ENCODE results near the gene SLC37A3. TPM values are rescaled to one million over a fixed set of nuclear protein-coding genes. Genes with fewer than 3 reads are reported as not detected.
"Not testable (repeated sequence)": the region's sequence is repeated elsewhere in the genome, so short reads cannot be mapped to it uniquely, and the experiment has no call there.

Gene SLC37A3
- total RNA-seq, 1 donor from 2014 or later = 76.7 TPM

- Mint-ChIP-seq H3K4me3 (ENCODE audit: unreplicated experiment) (no peak overlapping the region), H3K36me3 (ENCODE audit: low read depth, unreplicated experiment) (peaks cover 4% of the 10 kb centered on the region)
- no peak for DNase-seq (ENCODE audit: low spot score)
These were observed 27.4 kb upstream of the SLC37A3 start for GRCh38 chr7:140425718-140426117.

GRCh38 chr7:140423501-140423900 is 25.2 kb upstream of the SLC37A3 start:
- Mint-ChIP-seq H3K27ac (ENCODE audit: unreplicated experiment) (no peak overlapping the region), H3K36me3 (ENCODE audit: low read depth, unreplicated experiment) (peaks cover 4% of the 10 kb centered on the region)

More at GRCh38 chr7:140425718-140426117, 27.4 kb upstream of the SLC37A3 start:
- Mint-ChIP-seq H3K27me3 (ENCODE audit: unreplicated experiment) (peaks cover 1% of the 10 kb centered on the region), H3K27ac (ENCODE audit: unreplicated experiment) (no peak overlapping the region), H3K4me1 (ENCODE audit: unreplicated experiment) (no peaks in the 10 kb centered on the region), H3K9me3 (ENCODE audit: unreplicated experiment) (no peaks in the 10 kb centered on the region)
- no peak for TF ChIP-seq CTCF (IDR thresholded peaks at IDR 0.05; ENCODE audit: unreplicated experiment)

GRCh38 chr7:140421521-140421920 is 23.2 kb upstream of the SLC37A3 start:
- Mint-ChIP-seq H3K27ac (ENCODE audit: unreplicated experiment) (no peak overlapping the region), H3K4me1 (ENCODE audit: unreplicated experiment) (peaks cover 5% of the 10 kb centered on the region), H3K36me3 (ENCODE audit: low read depth, unreplicated experiment) (no peaks in the 10 kb centered on the region), H3K27me3 (ENCODE audit: unreplicated experiment) (peaks cover 1% of the 10 kb centered on the region), H3K4me3 (ENCODE audit: unreplicated experiment) (no peak overlapping the region), H3K9me3 (ENCODE audit: unreplicated experiment) (no peaks in the 10 kb centered on the region)
- no peak for DNase-seq (ENCODE audit: low spot score)
- TF ChIP-seq CTCF (IDR thresholded peaks at IDR 0.05; ENCODE audit: unreplicated experiment) = no peak

More at GRCh38 chr7:140423501-140423900, 25.2 kb upstream of the SLC37A3 start:
- Mint-ChIP-seq H3K4me3 (ENCODE audit: unreplicated experiment) (no peak overlapping the region), H3K27me3 (ENCODE audit: unreplicated experiment) (peaks cover 1% of the 10 kb centered on the region), H3K4me1 (ENCODE audit: unreplicated experiment) (peaks cover 5% of the 10 kb centered on the region), H3K9me3 (ENCODE audit: unreplicated experiment) (no peaks in the 10 kb centered on the region)
- DNase-seq (ENCODE audit: low spot score) = no peak
- no peak for TF ChIP-seq CTCF (IDR thresholded peaks at IDR 0.05; ENCODE audit: unreplicated experiment)

- Mint-ChIP-seq H3K9me3 (ENCODE audit: unreplicated experiment) (no peaks in the 10 kb centered on the region), H3K4me1 (ENCODE audit: unreplicated experiment) (peaks cover 5% of the 10 kb centered on the region), H3K36me3 (ENCODE audit: low read depth, unreplicated experiment) (peaks cover 5% of the 10 kb centered on the region), H3K4me3 (ENCODE audit: unreplicated experiment) (no peak overlapping the region), H3K27ac (ENCODE audit: unreplicated experiment) (no peak overlapping the region), H3K27me3 (ENCODE audit: unreplicated experiment) (peaks cover 1% of the 10 kb centered on the region)
- no peak for TF ChIP-seq CTCF (IDR thresholded peaks at IDR 0.05; ENCODE audit: unreplicated experiment)
- DNase-seq (ENCODE audit: low spot score) = no peak
These were observed 20.3 kb upstream of the SLC37A3 start for GRCh38 chr7:140418653-140419052.

GRCh38 chr7:140418156-140418472 is 19.8 kb upstream of the SLC37A3 start:
- not testable (repeated sequence) for H3K4me3 Mint-ChIP-seq (ENCODE audit: unreplicated experiment); H3K27me3 Mint-ChIP-seq (ENCODE audit: unreplicated experiment); H3K27ac Mint-ChIP-seq (ENCODE audit: unreplicated experiment); H3K36me3 Mint-ChIP-seq (ENCODE audit: low read depth, unreplicated experiment); H3K9me3 Mint-ChIP-seq (ENCODE audit: unreplicated experiment); H3K4me1 Mint-ChIP-seq (ENCODE audit: unreplicated experiment); DNase-seq (ENCODE audit: low spot score)

Measured in endothelial cell (in vitro differentiated cells).